Vagina (tissue), 2 donors: ENCODE results near the gene PCSK6.

ENCODE experiments used
- CTCF ChIP-seq, 3 experiments: fragments of 450-650 bp in 2 of 3; fragments of 200-600 bp in 1 of 3; sonication (generic) in 1 of 3; IDR thresholded peaks; one replicate each; pipeline ENCODE4 v1.5.1; 2017 to 2019; ENCODE audit warnings: antibody characterized with exemption in 3 of 3, mild to moderate bottlenecking in 2 of 3, moderate library complexity in 2 of 3
- POLR2AphosphoS5 ChIP-seq, 2 donors: sonication (generic); formaldehyde crosslinking; IDR thresholded peaks; one replicate each; pipeline ENCODE4 v1.9.0; 2017; ENCODE audit warnings: antibody characterized with exemption in 2 of 2, mild to moderate bottlenecking in 2 of 2, low read depth in 1 of 2; ENCODE audit not compliant: insufficient read depth in 1 of 2

GRCh38 chr15:101454365-101454764, 35.1 kb downstream of the PCSK6 start:
- no peak for TF ChIP-seq CTCF (IDR thresholded peaks at IDR 0.05)
- no peak for TF ChIP-seq POLR2AphosphoS5 (IDR thresholded peaks at IDR 0.05; ENCODE audit: insufficient read depth in 1 of 2, low read depth in 1 of 2)
